Measurements from ENCODE around the gene SOST. TPM values are rescaled to one million over a fixed set of nuclear protein-coding genes. Genes with fewer than 3 reads are reported as not detected.
A peak's percentile ranks its signal among the peaks of the same experiment; 100 is the strongest.

The SOST gene
- total and polyA plus RNA-seq, 2 donors (not counting 1 experiment from before 2014, with no cell fraction given), result not detected

GRCh38 chr17:43728081-43728480, 30.5 kb downstream of the SOST start:
- H3K27me3 ChIP-seq (ENCODE audit: control insufficient read depth, insufficient read depth, low read length), result no peaks in the 10 kb centered on the region
- TF ChIP-seq CTCF (conservative IDR thresholded peaks at IDR 0.05 in 1 of 2, IDR thresholded peaks at IDR 0.05 in 1 of 2; ENCODE audit: low read depth in 1 of 2, low read length in 2 of 2), result no peak
- no peak for TF ChIP-seq EZH2 (IDR thresholded peaks at IDR 0.05; ENCODE audit: low read length, missing control alignments)
- no peak overlapping the region for H3K27ac ChIP-seq (ENCODE audit: insufficient read depth, low read length)
- H2AFZ ChIP-seq (ENCODE audit: low read length), result no peak overlapping the region
- no peak overlapping the region for H3K9ac ChIP-seq (ENCODE audit: insufficient read depth, low read length)
- no peak overlapping the region for H3K4me2 ChIP-seq (ENCODE audit: extremely low read depth, insufficient read depth, low read length)
- no peaks in the 10 kb centered on the region for H3K9me3 ChIP-seq (ENCODE audit: control insufficient read depth, insufficient read depth, low read depth, low read length)
- no peak overlapping the region for H3K4me3 ChIP-seq (replicated peaks in 1 of 4; ENCODE audit: control extremely low read depth in 1 of 4, insufficient read depth in 1 of 4, low read depth in 3 of 4, low read length in 4 of 4)
- no peak for DNase-seq (ENCODE audit: low read depth in 2 of 2)
- H3K36me3 ChIP-seq (ENCODE audit: control insufficient read depth, insufficient read depth, low read length), result no peaks in the 10 kb centered on the region
- peaks cover 4% of the 10 kb centered on the region for H3K4me1 ChIP-seq (ENCODE audit: control insufficient read depth, extremely low read depth, insufficient read depth, low read length)
- no peaks in the 10 kb centered on the region for H3K79me2 ChIP-seq (ENCODE audit: control insufficient read depth, insufficient read depth, low read length)
- H4K20me1 ChIP-seq (ENCODE audit: control insufficient read depth, extremely low read depth, insufficient read depth, low read length), result no peaks in the 10 kb centered on the region

- H3K36me3 ChIP-seq (ENCODE audit: control insufficient read depth, insufficient read depth, low read length), result no peaks in the 10 kb centered on the region
- H3K27me3 ChIP-seq (ENCODE audit: control insufficient read depth, insufficient read depth, low read length), result no peaks in the 10 kb centered on the region
- TF ChIP-seq EZH2 (IDR thresholded peaks at IDR 0.05; ENCODE audit: low read length, missing control alignments) (no peak), CTCF (conservative IDR thresholded peaks at IDR 0.05 in 1 of 2, IDR thresholded peaks at IDR 0.05 in 1 of 2; ENCODE audit: low read depth in 1 of 2, low read length in 2 of 2) (no peak)
- H3K27ac ChIP-seq (ENCODE audit: insufficient read depth, low read length), result no peak overlapping the region
- H3K4me2 ChIP-seq (ENCODE audit: extremely low read depth, insufficient read depth, low read length), result no peak overlapping the region
- no peak overlapping the region for H3K9ac ChIP-seq (ENCODE audit: insufficient read depth, low read length)
- no peak overlapping the region for H2AFZ ChIP-seq (ENCODE audit: low read length)
- no peaks in the 10 kb centered on the region for H4K20me1 ChIP-seq (ENCODE audit: control insufficient read depth, extremely low read depth, insufficient read depth, low read length)
- H3K4me1 ChIP-seq (ENCODE audit: control insufficient read depth, extremely low read depth, insufficient read depth, low read length), result peaks cover 6% of the 10 kb centered on the region
- H3K4me3 ChIP-seq (replicated peaks in 1 of 4; ENCODE audit: control extremely low read depth in 1 of 4, insufficient read depth in 1 of 4, low read depth in 3 of 4, low read length in 4 of 4), result no peak overlapping the region
- peak; percentile 31 to 62 for DNase-seq (ENCODE audit: low read depth in 2 of 2)
- no peaks in the 10 kb centered on the region for H3K9me3 ChIP-seq (ENCODE audit: control insufficient read depth, insufficient read depth, low read depth, low read length)
- no peaks in the 10 kb centered on the region for H3K79me2 ChIP-seq (ENCODE audit: control insufficient read depth, insufficient read depth, low read length)
Observed at GRCh38 chr17:43723697-43724359, 34.8 kb downstream of the SOST start.

- no peak overlapping the region for H3K27ac ChIP-seq (ENCODE audit: insufficient read depth, low read length)
- H2AFZ ChIP-seq (ENCODE audit: low read length), result no peak overlapping the region
- H3K79me2 ChIP-seq (ENCODE audit: control insufficient read depth, insufficient read depth, low read length), result no peaks in the 10 kb centered on the region
- no peak for DNase-seq (ENCODE audit: low read depth in 2 of 2)
- no peak for TF ChIP-seq CTCF (conservative IDR thresholded peaks at IDR 0.05 in 1 of 2, IDR thresholded peaks at IDR 0.05 in 1 of 2; ENCODE audit: low read depth in 1 of 2, low read length in 2 of 2)
- TF ChIP-seq EZH2 (IDR thresholded peaks at IDR 0.05; ENCODE audit: low read length, missing control alignments), result no peak
- no peaks in the 10 kb centered on the region for H4K20me1 ChIP-seq (ENCODE audit: control insufficient read depth, extremely low read depth, insufficient read depth, low read length)
- H3K9me3 ChIP-seq (ENCODE audit: control insufficient read depth, insufficient read depth, low read depth, low read length), result no peaks in the 10 kb centered on the region
- H3K36me3 ChIP-seq (ENCODE audit: control insufficient read depth, insufficient read depth, low read length), result no peaks in the 10 kb centered on the region
- peaks cover 6% of the 10 kb centered on the region for H3K4me1 ChIP-seq (ENCODE audit: control insufficient read depth, extremely low read depth, insufficient read depth, low read length)
- no peaks in the 10 kb centered on the region for H3K27me3 ChIP-seq (ENCODE audit: control insufficient read depth, insufficient read depth, low read length)
- no peak overlapping the region for H3K4me2 ChIP-seq (ENCODE audit: extremely low read depth, insufficient read depth, low read length)
- no peak overlapping the region for H3K4me3 ChIP-seq (replicated peaks in 1 of 4; ENCODE audit: control extremely low read depth in 1 of 4, insufficient read depth in 1 of 4, low read depth in 3 of 4, low read length in 4 of 4)
- no peak overlapping the region for H3K9ac ChIP-seq (ENCODE audit: insufficient read depth, low read length)
Observed at GRCh38 chr17:43722870-43723665, 35.5 kb downstream of the SOST start.

Data from fibroblast of lung (primary cell).